DND-41 (cell line): ENCODE results near the gene RALGPS2.

Experiments
- ATAC-seq: fragments of 200-7000 bp; cut with Tn5 transposase; 3 replicates; pipeline ENCODE4 v1.9.1; 2021; ENCODE audit warnings: low read depth; ENCODE audit not compliant: insufficient read depth
- DNase-seq: peaks from one replicate; pipeline ENCODE4 v3.0.0-alpha.2; 2020
- H2AFZ ChIP-seq: 2 replicates; pipeline ENCODE4 v1.6.0; 2012; ENCODE audit warnings: low read depth, low read length
- H3K27ac ChIP-seq: 2 replicates; pipeline ENCODE4 v1.5.1; 2012; ENCODE audit warnings: low read length, inconsistent platforms
- H3K27me3 ChIP-seq: fragments of 200-600 bp; sonication (generic); 2 replicates; pipeline ENCODE4 v1.6.0; 2012; ENCODE audit warnings: low read length, mild to moderate bottlenecking, inconsistent platforms; ENCODE audit not compliant: insufficient read depth, poor library complexity
- H3K36me3 ChIP-seq: 2 replicates; pipeline ENCODE4 v1.5.1; 2012; ENCODE audit warnings: low read length, inconsistent platforms; ENCODE audit not compliant: insufficient read depth
- H3K4me1 ChIP-seq: 2 replicates; pipeline ENCODE4 v1.5.1; 2012; ENCODE audit warnings: mild to moderate bottlenecking, low read length; ENCODE audit not compliant: insufficient read depth
- H3K4me2 ChIP-seq: 2 replicates; pipeline ENCODE4 v1.6.0; 2012; ENCODE audit warnings: mild to moderate bottlenecking, moderate library complexity, low read length, inconsistent platforms; ENCODE audit not compliant: insufficient read depth
- H3K4me3 ChIP-seq, 2 experiments: fragments of 200-600 bp in 1 of 2; shearing (Covaris generic) in 1 of 2; 2 replicates each; pipeline ENCODE4 v1.5.1; 2012 to 2016; ENCODE audit warnings: inconsistent platforms in 2 of 2, low read length in 2 of 2, mild to moderate bottlenecking in 2 of 2, low read depth in 1 of 2, moderate library complexity in 1 of 2
- H3K79me2 ChIP-seq: 2 replicates; pipeline ENCODE4 v1.6.0; 2012; ENCODE audit warnings: low read length, inconsistent platforms; ENCODE audit not compliant: insufficient read depth
- H3K9ac ChIP-seq: 2 replicates; pipeline ENCODE4 v1.6.0; 2012; ENCODE audit warnings: low read depth, mild to moderate bottlenecking, inconsistent platforms, low read length, moderate library complexity
- H3K9me3 ChIP-seq: 2 replicates; pipeline ENCODE4 v1.5.1; 2012; ENCODE audit warnings: low read length, moderate library complexity, mild to moderate bottlenecking, inconsistent platforms; ENCODE audit not compliant: insufficient read depth, severe bottlenecking
- H4K20me1 ChIP-seq: 2 replicates; pipeline ENCODE4 v1.6.0; 2012; ENCODE audit warnings: low read length; ENCODE audit not compliant: insufficient read depth
- EZH2 ChIP-seq: IDR thresholded peaks from 3 replicates; pipeline ENCODE4 v1.6.1; 2012; ENCODE audit warnings: borderline replicate concordance, low read depth, mild to moderate bottlenecking, moderate library complexity, low read length, inconsistent platforms; ENCODE audit not compliant: severe bottlenecking
- TF ChIP-seq, protein P1 (sequence below): IDR thresholded peaks from 2 replicates; pipeline ENCODE4 v1.5.1; 2012; ENCODE audit warnings: borderline replicate concordance, low read length, moderate library complexity, mild to moderate bottlenecking; ENCODE audit not compliant: poor library complexity, severe bottlenecking; ENCODE audit errors: extremely low read depth

RALGPS2 gene

GRCh38 chr1:178870221-178870620 lies 145.2 kb downstream of the RALGPS2 start:
- TF ChIP-seq, protein P1, sequence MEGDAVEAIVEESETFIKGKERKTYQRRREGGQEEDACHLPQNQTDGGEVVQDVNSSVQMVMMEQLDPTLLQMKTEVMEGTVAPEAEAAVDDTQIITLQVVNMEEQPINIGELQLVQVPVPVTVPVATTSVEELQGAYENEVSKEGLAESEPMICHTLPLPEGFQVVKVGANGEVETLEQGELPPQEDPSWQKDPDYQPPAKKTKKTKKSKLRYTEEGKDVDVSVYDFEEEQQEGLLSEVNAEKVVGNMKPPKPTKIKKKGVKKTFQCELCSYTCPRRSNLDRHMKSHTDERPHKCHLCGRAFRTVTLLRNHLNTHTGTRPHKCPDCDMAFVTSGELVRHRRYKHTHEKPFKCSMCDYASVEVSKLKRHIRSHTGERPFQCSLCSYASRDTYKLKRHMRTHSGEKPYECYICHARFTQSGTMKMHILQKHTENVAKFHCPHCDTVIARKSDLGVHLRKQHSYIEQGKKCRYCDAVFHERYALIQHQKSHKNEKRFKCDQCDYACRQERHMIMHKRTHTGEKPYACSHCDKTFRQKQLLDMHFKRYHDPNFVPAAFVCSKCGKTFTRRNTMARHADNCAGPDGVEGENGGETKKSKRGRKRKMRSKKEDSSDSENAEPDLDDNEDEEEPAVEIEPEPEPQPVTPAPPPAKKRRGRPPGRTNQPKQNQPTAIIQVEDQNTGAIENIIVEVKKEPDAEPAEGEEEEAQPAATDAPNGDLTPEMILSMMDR = no peak
- no peak for TF ChIP-seq EZH2
- Histone ChIP-seq H3K27ac (no peak overlapping the region), H3K9me3 (no peaks in the 10 kb centered on the region), H2AFZ (no peak overlapping the region), H3K9ac (no peak overlapping the region), H3K4me3 (no peak overlapping the region), H3K36me3 (no peaks in the 10 kb centered on the region), H3K79me2 (no peaks in the 10 kb centered on the region), H3K27me3 (no peaks in the 10 kb centered on the region), H3K4me2 (no peak overlapping the region), H4K20me1 (no peaks in the 10 kb centered on the region), H3K4me1 (no peaks in the 10 kb centered on the region)
- ATAC-seq = no peak
- DNase-seq = no peak

- H3K36me3 ChIP-seq = no peaks in the 10 kb centered on the region
- H3K9ac ChIP-seq = no peak within 1 kb of the TSS
- DNase-seq (no peak), ATAC-seq (no peak)
- no peak within 1 kb of the TSS for H3K4me2 ChIP-seq
- H3K79me2 ChIP-seq = no peaks in the 10 kb centered on the region
- no peaks in the 10 kb centered on the region for H3K9me3 ChIP-seq
- H3K27me3 ChIP-seq = no peaks in the 10 kb centered on the region
- H3K27ac ChIP-seq = no peak within 1 kb of the TSS
- H3K4me1 ChIP-seq = no peaks in the 10 kb centered on the region
- H2AFZ ChIP-seq = no peak within 1 kb of the TSS
- no peak for TF ChIP-seq EZH2
- TF ChIP-seq, protein P1 = no peak
- no peaks in the 10 kb centered on the region for H4K20me1 ChIP-seq
- no peak within 1 kb of the TSS for H3K4me3 ChIP-seq
These were observed 145.9 kb downstream of the RALGPS2 start, which contains the start of gene ANGPTL1 for GRCh38 chr1:178870944-178871343. ANGPTL1 (minus strand) TSS chr1:178871077; CDS start chr1:178865776, 5,301 bp downstream.

- no peak overlapping the region for H2AFZ ChIP-seq
- no peaks in the 10 kb centered on the region for H3K27me3 ChIP-seq
- H3K27ac ChIP-seq = no peak overlapping the region
- no peaks in the 10 kb centered on the region for H3K4me1 ChIP-seq
- no peaks in the 10 kb centered on the region for H3K36me3 ChIP-seq
- H3K4me3 ChIP-seq = no peak overlapping the region
- no peak overlapping the region for H3K9ac ChIP-seq
- no peaks in the 10 kb centered on the region for H3K79me2 ChIP-seq
- H4K20me1 ChIP-seq = no peaks in the 10 kb centered on the region
- DNase-seq = no peak
- no peak for ATAC-seq
- no peaks in the 10 kb centered on the region for H3K9me3 ChIP-seq
- no peak overlapping the region for H3K4me2 ChIP-seq
- no peak for TF ChIP-seq EZH2
- TF ChIP-seq, protein P1 = no peak
These were observed 146.7 kb downstream of the RALGPS2 start for GRCh38 chr1:178871551-178872320.
